Kidney epithelial cell (primary cell): ENCODE results near the gene GRAMD2B. TPM values are rescaled to one million over a fixed set of nuclear protein-coding genes. Genes with fewer than 3 reads are reported as not detected.

ENCODE experiments used
- DNase-seq: peaks from one replicate; pipeline ENCODE4 v3.0.0-alpha.2; 2010; ENCODE audit warnings: low read depth
- H3K27me3 ChIP-seq: 2 replicates; pipeline ENCODE4 v1.6.0; 2011; ENCODE audit warnings: low read length; ENCODE audit not compliant: control insufficient read depth, insufficient read depth
- H3K36me3 ChIP-seq: 2 replicates; pipeline ENCODE4 v1.5.1; 2011; ENCODE audit warnings: low read length; ENCODE audit not compliant: control insufficient read depth, insufficient read depth
- H3K4me3 ChIP-seq: 2 replicates; pipeline ENCODE4 v1.5.1; 2011; ENCODE audit warnings: low read depth, mild to moderate bottlenecking, control low read depth, low read length
- total RNA-seq: library from RNA; depleted of rRNA; stranded (reverse); fragments of >200 nt; gene quantifications from 2 replicates; pipeline ENCODE4 v1.2.3, GENCODE V29; 2015
- TF ChIP-seq, protein P1 (sequence below): IDR thresholded peaks from 2 replicates; pipeline ENCODE4 v1.5.1; 2011; ENCODE audit warnings: mild to moderate bottlenecking, moderate library complexity, low read length, control low read depth, inconsistent platforms; ENCODE audit not compliant: insufficient read depth, poor library complexity, severe bottlenecking

The GRAMD2B gene
- total RNA-seq, 1 donor from 2014 or later = 36.9 TPM

DNA sequence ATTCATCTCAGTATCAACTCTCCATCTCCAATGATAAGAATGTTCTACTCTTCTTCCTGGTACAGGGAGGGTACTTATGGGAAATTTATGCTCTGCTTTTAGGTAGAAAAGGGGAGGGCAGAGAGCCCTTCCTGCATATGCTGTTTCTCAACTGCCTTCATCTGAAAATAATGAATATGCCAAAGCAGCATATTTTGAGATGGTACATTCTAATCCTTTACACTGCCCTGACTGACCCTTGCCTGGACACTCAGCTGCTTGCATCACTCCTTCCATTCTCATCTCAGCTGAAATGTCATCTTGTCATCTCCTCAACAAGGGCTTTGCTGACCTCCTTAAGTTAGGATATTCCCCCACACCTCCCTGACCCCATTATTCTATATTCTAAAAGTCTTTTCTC lies 103.3 kb downstream of the GRAMD2B start:
- TF ChIP-seq, protein P1, sequence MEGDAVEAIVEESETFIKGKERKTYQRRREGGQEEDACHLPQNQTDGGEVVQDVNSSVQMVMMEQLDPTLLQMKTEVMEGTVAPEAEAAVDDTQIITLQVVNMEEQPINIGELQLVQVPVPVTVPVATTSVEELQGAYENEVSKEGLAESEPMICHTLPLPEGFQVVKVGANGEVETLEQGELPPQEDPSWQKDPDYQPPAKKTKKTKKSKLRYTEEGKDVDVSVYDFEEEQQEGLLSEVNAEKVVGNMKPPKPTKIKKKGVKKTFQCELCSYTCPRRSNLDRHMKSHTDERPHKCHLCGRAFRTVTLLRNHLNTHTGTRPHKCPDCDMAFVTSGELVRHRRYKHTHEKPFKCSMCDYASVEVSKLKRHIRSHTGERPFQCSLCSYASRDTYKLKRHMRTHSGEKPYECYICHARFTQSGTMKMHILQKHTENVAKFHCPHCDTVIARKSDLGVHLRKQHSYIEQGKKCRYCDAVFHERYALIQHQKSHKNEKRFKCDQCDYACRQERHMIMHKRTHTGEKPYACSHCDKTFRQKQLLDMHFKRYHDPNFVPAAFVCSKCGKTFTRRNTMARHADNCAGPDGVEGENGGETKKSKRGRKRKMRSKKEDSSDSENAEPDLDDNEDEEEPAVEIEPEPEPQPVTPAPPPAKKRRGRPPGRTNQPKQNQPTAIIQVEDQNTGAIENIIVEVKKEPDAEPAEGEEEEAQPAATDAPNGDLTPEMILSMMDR = no peak
- Histone ChIP-seq H3K36me3 (no peaks in the 10 kb centered on the region), H3K4me3 (no peak overlapping the region), H3K27me3 (no peaks in the 10 kb centered on the region)
- DNase-seq = no peak

DNA sequence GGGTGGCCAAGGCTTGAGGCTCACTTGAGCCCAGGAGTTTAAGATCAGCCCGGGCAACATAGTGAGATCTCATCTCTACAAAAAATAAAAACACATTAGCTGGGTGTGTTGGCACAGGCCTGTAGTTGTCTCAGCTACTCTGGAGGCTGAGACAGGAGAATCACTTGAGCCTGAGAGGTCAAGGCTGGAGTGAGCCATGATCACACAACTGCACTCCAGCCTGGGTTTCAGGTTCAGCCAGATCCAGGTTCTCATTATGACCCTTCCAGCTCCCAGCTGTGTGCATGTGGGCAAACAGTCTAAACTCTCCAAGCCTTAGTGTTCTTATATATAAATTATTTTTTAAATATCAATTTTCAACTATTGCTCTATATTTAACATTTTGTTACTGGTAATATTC lies 103.9 kb downstream of the GRAMD2B start:
- TF ChIP-seq, protein P1 = no peak
- no peaks in the 10 kb centered on the region for H3K27me3 ChIP-seq
- H3K36me3 ChIP-seq = no peaks in the 10 kb centered on the region
- H3K4me3 ChIP-seq = no peak overlapping the region
- DNase-seq = no peak

DNA sequence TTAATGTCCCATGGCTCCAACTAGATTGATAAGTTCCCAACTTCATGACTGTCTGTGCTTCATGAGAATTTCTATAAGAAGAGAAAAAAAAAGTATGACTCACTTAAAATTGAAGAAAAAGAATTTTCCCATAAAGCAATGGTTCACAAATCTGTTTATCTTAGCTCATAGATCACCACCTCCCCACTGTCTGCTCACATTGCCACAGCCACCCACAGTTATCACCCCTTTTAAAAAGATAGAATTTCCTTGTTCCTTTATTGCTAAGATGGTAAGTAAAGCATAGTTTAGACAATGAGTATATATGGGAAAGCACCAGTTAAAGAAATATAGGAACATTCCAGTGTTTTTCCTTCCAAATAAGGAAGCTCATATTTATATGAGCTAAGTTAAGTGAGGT lies 104.7 kb downstream of the GRAMD2B start:
- no peak for DNase-seq
- TF ChIP-seq, protein P1 = no peak
- Histone ChIP-seq H3K4me3 (no peak overlapping the region), H3K27me3 (no peaks in the 10 kb centered on the region), H3K36me3 (no peaks in the 10 kb centered on the region)

DNA sequence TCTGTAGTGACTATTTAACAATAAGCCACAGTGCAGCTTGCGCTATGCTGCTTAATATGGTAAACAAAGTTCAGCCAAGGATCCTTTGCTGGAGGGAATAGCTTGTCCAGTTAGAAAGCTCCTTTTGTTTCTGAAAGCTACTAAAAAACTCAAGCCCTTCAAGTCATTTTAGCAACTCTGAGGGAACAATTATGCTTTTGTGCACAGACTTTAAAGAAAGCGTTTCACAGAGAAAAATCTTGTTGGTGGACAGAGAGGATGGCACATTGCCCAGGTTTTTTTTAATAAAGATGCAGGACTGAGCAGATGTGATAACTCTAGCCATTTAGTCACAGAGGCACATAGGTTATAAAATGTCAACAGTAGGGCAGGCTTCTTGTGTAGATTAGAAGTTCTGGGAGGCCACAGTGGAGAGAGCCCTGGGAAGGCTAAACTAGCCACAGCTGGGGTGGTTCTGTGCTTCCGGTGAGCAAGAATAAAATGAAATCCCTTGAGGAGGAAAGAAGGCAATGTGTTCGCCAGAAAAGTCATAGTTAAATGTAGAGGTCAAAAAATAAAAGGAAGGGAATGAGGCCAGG lies 108.4 kb downstream of the GRAMD2B start:
- H3K27me3 ChIP-seq = no peaks in the 10 kb centered on the region
- TF ChIP-seq, protein P1 = no peak
- DNase-seq = no peak
- H3K36me3 ChIP-seq = no peaks in the 10 kb centered on the region
- H3K4me3 ChIP-seq = no peak overlapping the region

DNA sequence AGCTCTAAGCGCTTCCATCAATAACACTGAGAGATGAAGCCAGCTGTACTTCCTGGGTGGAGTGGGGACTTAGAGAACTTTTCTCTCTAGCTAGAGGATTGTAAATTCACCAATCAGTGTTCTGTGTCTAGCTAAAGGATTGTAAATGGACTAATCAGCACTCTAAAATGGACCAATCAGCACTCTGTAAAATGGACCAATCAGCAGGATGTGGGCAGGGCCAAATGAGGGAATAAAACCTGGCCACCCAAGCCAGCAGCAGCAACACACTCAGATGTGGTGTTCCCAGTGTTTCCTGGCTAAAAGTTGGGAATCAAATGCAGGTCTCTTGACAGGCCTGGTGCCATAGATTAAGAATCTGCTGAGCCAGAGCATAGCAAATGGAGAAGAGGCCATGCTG lies 111.3 kb downstream of the GRAMD2B start:
- DNase-seq = no peak
- H3K36me3 ChIP-seq = no peaks in the 10 kb centered on the region
- TF ChIP-seq, protein P1 = no peak
- H3K4me3 ChIP-seq = no peak overlapping the region
- no peaks in the 10 kb centered on the region for H3K27me3 ChIP-seq

DNA sequence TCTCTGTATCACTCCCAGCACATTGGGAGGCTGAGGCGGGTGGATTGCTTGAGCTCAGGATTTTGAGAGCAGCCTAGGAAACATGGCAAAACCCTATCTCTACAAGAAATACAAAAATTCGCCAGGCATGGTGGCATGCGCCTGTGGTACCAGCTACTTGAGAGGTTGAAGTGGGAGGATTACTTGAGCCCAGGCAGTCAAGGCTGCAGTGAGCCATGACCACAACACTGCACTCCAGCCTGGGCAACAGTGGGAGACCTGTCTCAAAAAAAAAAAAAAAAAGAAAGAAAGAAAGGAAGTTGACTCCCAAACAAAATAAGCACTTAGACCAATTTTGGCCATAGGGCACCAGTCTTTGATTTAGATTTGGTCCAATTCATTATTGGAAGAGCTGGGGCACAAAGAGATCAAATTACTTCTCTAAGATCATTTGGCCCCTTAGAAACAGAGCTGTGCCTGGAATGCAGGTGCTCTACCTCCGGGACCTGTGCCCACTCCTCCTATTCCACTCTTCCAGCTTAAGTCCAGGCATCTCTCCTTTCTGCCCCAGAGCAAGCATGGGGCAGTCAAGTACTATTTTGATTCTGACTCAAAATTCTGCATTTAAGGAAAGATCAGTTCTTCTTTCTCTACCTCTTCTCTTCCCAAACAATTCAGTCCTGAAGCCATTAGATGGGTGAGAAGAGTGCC lies 112.8 kb downstream of the GRAMD2B start:
- TF ChIP-seq, protein P1 = no peak
- no peaks in the 10 kb centered on the region for H3K27me3 ChIP-seq
- H3K36me3 ChIP-seq = no peaks in the 10 kb centered on the region
- H3K4me3 ChIP-seq = no peak overlapping the region
- no peak for DNase-seq
